GM19193 (cell line): ENCODE data around the gene NUDC.
A peak's percentile ranks its signal among the peaks of the same experiment; 100 is the strongest.

Experiments
- POLR2A ChIP-seq: IDR thresholded peaks from 4 replicates; pipeline ENCODE4 v1.6.1; 2011; ENCODE audit not compliant: insufficient read depth, insufficient read length; ENCODE audit errors: extremely low read depth

Gene NUDC

DNA sequence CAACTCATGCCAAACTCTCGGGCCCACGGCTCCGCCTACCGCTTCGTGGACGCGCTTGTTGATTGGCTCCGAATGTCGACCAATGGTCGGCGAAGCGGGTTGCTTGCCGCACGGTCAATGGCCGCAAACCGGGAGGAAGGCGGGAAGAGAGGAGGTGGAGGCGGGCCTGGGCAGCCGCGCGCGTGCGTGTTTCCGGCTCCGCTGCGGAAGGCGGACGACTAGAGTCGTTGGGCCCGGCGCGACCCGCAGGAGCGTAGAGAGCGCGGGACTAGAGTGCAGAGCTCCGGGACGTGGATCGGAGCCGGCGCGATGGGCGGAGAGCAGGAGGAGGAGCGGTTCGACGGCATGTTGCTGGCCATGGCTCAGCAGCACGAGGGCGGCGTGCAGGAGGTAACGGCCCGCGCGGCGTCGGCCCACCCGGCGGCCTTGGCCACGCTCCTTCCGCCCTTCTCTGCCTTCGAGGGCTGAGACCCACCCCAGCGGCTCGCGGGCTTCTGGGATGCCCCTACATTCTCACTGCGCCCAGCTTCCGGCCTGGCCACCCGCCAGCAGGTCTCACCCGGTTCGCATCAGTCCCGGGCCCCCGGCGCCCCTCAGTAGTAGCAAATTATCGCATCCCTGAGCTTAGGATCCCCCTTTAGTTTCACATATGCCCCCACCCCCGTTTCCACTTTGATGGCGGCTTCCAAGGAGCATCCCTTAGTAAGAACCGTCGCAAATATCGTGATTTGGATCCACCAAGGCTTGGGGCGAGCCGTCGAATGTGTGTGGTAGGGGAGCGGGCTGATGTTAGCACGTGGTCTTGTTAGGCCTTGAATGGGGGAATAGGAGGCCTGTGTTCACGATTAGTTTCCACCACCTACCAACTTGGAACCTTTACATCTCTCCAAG, at the start of gene NUDC:
Gene NUDC (plus strand): TSS at position 204 of the 891 bp plus-strand sequence. CDS start 106 bp downstream, at position 310.
- peak; percentile 83 for TF ChIP-seq POLR2A

GRCh38 chr1:26874896-26875295, 46.6 kb upstream of the NUDC start:
- no peak for TF ChIP-seq POLR2A

DNA sequence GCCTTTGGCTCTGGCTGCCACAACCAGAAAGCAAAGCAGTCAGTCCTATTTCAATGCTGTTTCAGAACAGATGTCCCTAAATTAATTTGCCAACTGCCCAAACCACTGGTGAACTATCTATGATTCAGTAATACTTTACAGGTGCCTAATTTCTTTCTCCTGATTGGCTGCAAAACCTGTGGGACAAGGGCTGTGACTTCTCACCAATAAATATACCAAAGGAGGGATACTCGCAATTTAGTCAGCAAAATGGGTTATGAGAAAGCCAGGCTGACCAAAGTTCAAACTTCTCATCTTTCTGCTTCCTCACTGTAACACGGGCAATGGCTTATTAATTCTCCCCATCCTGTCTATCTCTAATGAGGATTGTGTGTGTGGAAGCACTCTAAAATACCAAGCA, 44.2 kb upstream of the NUDC start:
- TF ChIP-seq POLR2A: no peak

GRCh38 chr1:26879793-26880192, 41.8 kb upstream of the NUDC start:
- no peak for TF ChIP-seq POLR2A

DNA sequence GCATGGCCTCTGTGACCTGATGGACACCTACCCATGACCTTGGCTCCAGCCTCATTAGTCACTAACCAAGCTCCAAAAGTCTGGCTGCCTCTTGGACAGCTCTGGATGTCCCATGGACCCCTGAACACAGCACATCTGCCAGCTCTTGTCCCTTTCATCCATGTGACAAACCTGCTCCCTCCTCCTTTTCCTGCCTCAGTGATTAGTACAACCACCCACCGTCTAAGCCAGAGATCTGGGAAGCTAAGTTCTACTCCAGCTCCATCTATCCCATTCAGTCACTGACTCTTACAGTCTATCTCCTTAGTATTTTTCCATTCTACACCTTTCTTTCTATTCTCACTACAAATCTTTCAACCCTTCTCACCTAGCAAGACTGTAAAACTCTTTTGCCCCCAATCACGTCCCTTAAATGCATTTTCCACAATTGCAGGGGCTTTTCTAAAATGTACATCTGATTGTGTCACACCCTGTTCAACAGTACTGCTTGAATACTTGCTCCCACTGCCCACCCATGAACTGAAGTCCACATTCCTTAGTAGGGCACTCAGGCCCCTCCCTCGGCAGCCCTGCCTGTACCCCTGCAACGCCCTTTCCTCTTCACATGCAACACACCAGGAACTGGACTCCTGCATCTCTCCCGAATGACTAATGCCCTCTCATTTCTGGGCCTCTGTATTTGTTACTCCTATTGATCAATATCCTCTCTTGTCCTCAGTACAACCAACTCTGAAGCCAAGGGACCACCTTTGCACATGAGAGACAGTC, 38.7 kb upstream of the NUDC start:
- TF ChIP-seq POLR2A: no peak

DNA sequence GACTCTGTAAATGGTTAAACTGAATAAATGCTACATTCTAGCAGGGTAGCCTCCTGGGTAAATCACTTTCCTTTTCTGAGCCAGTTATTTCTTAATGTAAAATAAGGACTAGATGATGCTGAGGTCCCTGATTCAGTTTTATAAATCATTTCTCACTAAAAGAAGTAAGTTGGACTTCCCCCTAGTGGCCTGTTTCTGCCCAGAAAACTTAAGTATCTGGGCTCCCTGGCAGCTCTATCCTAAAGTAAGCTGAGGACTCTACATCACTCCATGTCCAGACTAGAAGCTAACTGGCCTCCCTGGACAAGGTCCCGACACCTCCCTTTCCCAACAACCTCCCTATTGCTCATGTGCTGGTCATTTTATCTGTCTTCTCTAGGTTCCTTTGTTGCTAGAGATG, 34.4 kb upstream of the NUDC start:
- no peak for TF ChIP-seq POLR2A

GRCh38 chr1:26888231-26888630, 33.3 kb upstream of the NUDC start:
- no peak for TF ChIP-seq POLR2A

GRCh38 chr1:26889551-26890466, 31.7 kb upstream of the NUDC start, which contains the start of gene GPN2:
Gene GPN2, minus strand, starts transcription at chr1:26890283. Its CDS starts 187 bp downstream, at chr1:26890096.
- TF ChIP-seq POLR2A: peak; percentile 92

GRCh38 chr1:26890467-26890796, 31.1 kb upstream of the NUDC start:
- TF ChIP-seq POLR2A: no peak

DNA sequence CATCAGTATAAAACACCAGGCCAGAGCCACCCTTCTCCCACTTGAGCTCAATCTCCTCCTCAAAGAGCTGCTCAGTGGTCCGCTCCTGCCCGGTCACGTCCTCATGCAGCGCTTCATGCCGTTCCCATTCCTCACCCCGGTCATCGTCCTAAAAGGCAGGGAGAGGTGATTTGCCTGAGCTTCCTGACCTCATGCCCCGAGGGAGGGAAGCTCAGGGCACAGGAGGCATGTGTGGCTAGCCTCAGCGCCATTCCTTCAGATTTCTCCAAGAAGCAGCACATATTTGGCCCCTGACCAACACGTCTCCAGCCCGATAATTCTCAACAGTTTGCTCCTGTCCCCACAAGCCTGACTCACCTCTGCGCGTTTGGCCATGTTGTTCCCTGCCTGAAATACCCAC, 27.3 kb upstream of the NUDC start:
- TF ChIP-seq POLR2A: no peak

- TF ChIP-seq POLR2A: no peak
Observed at GRCh38 chr1:26897351-26897750, 24.2 kb upstream of the NUDC start.

DNA sequence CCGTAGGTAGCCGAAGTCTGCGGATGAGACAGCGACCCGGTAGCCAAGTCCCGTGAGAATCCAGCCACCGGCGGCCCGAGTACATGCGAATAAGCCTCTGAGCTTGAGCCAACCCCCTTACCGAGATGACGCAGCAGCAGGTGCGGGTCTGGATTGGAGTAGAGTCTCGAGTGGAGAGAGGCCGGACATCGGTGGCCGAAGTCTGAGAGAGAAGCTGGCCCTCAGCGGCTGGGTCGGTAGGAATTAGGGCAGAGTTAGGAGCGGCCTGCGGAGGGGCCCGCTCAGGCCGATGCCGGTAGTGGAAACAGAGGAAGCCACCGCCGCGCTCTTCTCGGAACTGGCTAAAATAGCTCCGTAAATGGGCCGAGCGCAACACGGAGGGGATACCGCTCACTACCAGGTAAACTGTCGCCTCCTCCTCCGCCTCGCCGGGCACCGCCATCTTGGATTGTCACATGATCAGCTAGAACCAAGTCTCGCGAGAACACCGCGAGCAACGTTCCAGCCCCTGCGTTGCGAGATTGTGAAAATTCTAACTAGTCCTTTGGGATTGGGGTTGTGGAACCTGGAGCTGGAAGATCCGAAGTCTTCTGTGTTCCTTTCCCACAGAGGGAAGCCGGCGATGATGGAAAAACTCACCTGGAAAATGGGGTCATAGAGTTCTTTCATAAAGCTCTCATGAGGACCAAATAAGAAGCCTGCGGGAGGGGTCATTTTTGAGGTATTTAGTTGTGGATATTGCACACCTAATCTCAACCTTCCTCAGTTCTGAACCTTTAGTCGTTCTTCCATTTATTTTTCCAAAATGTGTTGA, 21.3 kb upstream of the NUDC start, which contains the start of gene GPATCH3:
Gene GPATCH3 (minus strand): TSS at position 467 of the 814 bp plus-strand sequence. CDS start 25 bp downstream, at position 442.
- peak; percentile 94 for TF ChIP-seq POLR2A

DNA sequence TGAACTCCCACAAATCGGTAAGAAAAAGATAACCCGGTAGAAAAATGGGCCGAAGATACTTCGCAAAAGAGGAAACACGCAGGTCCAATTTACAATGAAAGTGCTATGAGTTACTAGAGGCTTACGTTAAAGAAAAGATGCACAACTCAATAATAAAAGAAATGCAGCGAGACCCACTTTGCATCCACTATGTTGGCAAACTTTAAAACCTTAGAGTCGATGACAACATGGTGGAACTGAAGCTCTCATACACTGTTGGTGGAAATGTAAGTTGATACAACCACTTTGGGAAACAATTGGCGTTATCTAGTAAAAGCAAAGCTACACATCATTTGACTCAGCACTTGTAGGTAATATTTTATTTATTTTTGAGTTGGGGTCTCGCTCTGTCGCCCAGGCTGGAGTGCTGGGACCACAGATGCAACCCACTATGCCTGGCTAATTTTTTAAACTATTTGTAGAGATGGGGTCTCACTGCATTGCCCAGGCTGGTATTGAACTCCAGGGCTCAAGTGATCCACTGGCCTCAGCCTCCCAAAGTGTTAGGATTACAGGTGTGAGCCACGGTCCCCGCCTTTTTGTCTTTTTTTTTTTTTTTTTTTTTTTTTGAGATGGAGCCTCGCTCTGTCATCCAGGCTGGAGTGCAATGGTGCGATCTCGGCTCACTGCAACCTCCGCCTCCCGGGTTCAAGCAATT, 20.6 kb upstream of the NUDC start:
- no peak for TF ChIP-seq POLR2A
